ENCODE measurements around the gene DCDC2B.
"Not testable (repeated sequence)": the region's sequence is repeated elsewhere in the genome, so short reads cannot be mapped to it uniquely, and the experiment has no call there.

DCDC2B gene

GRCh38 chr1:32228771-32229170, 19.9 kb downstream of the DCDC2B start:
- DNase-seq: no peak

DNA sequence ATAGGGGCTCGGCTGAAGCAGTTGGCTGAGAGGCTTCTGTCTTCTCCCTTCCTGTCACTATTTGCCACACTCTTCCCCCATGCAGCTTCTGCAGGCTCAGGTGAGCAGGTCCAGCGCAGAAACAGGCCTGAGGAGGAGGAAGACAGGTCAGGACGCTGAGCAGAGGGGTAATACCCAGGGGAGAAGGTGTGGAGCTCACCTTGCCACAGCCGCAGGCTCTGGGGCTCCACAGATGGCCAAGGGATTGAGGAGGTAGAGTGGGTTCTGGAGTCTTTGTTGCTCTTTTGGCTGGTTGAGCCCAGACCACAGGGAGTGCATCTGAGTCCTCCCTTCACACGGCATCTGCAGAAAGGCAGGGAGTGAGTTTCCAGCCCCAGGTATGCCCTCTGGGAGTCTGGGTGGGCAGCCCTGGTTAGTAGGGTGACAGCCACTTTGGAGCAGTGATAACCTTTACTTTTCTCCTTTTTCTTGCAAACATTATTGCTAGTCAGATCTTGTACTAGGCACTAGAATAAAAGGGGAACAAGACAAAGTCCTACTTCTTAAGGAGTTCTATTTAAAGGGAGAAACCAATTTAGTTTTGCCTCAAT, 23.0 kb downstream of the DCDC2B start:
- no peak for DNase-seq

- no peak for DNase-seq
Observed at GRCh38 chr1:32232558-32233304, 23.8 kb downstream of the DCDC2B start.

- no peak for DNase-seq
Observed at GRCh38 chr1:32234792-32235191, 25.9 kb downstream of the DCDC2B start.

DNA sequence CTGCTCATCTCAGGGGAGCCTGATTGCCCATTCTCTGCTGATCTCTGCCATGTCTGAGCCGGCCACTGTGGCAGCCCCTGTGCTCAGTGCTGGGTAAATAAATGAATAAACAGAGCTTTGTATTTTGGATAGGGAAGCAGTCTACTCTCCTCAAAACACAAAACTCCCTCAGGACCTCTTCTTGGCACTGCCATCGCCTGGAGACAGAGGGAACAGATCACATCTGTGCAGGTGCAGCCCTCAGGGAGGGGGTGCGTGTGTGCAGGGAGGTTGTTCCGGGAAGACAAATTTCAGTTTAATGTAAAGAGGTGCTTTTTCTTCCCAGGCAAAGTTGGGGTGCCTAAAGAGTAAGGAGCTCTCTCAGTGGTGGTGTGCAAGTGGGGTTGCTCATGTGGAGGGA, 30.4 kb downstream of the DCDC2B start:
- DNase-seq: peak; percentile 9

DNA sequence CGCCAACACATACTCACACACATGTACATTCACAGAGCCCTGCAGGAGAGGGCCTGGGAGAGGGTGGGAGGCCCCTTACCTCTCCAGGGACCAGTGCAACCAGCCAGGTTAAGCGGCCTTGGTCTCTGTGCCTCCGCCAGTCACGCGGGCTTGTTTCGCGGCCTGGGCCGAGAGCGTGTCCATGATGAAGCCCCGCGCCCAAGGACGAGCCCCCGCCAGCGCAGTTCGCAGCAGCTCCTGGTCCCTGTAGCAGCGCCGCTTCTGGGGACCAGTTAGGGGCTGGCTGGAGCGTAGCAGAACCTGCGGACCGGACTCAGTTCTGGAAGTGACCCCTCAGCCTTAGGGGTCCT, 30.9 kb downstream of the DCDC2B start:
- DNase-seq: no peak

DNA sequence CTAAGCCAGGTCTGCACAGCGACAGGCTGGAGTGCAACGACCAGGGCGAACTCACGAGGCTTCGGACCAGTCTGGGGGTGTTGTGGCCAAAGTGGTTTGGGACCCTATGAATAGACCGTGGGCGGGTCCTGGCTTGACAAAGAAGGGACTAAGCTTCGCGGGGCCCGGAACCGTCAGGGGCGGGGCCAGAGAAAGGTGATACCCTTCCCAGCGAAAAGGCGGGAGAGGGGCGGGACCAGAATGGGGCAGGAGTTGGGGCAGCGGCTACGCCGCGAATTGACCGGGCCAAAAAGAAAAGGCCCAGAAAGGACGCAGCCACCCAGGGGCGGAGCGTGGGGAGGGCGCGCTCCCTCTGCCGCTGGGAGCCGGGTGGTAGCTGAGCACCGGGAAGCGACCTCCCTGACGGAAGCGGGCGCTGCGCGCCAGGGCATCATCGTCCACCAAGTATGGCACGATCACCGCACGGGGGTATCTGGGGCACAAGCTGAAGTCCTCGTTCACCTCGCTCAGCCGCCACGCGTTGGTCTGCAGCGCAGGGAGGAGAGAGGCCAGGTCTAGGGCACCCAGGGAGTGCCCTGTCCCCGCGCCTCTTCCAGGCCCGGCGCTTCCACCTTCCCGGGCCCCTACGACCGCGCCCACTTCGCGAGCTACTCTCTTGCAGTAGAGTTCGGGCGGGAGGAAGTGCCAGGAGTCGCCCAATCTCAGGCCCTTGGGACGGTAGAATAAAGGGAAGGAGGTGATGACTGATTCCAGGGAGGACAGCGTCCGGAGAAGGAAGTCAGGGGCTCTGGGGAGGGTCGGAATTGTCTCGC, 31.5 kb downstream of the DCDC2B start:
- DNase-seq: peak; percentile 68

DNA sequence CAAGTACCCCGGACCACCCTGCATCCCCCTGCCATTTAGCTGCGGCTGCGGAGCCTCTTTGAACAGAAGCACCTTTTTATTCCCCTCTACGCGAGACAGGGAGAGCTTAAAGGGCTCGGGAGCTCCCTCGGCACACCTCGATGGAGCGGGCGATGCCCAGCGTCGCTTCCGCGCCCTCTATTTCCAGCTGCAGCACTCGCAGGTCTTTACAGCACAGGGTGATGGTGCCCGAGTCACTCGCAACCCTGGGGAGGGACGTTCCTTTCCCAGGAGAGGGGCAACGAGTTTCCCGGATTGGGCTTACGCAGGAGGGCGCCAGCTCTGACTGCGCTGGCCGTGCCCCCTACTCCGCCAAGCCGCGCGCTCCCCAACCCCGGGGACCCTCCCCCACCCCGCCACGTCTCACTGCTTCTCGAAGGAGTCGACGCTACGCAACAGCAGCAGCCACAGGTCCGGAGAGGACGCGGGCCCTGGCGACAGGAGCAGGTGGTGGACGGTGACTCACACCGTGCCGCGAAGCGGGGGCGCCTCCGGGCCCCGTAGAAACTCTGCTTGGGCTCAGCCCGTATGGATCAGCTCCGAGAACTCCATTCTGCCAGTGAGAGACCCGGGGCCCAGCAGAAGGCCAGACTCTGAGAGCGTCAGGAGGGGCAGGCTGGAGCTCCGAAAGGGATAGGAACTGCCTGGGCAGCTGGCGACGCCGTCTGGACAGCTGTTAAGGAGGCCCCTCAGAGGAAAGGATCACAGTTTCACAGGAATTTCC, 32.3 kb downstream of the DCDC2B start:
- peak; percentile 40 for DNase-seq

- DNase-seq: no peak
Observed at GRCh38 chr1:32242341-32242851, 33.5 kb downstream of the DCDC2B start.

GRCh38 chr1:32246888-32247273, 38.0 kb downstream of the DCDC2B start, which contains the start of gene FAM167B:
Gene FAM167B, plus strand, starts transcription at chr1:32247222. Its CDS starts 200 bp downstream, at chr1:32247422.
- DNase-seq: no peak

DNA sequence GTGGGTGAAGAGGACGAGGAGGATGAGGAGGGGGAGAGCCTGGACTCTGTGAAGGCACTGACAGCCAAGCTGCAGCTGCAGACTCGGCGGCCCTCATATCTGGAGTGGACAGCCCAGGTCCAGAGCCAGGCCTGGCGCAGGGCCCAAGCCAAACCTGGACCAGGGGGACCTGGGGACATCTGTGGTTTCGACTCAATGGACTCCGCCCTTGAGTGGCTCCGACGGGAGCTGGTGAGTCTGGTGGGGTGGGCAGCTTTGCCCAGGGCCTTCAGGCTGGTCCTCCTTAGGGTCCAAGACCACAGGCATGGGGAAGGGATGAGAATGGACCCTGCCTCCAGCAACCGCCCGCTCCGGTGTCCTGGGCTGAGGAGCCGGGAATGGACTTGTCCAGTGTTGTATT, 38.6 kb downstream of the DCDC2B start:
- no peak for DNase-seq

DNA sequence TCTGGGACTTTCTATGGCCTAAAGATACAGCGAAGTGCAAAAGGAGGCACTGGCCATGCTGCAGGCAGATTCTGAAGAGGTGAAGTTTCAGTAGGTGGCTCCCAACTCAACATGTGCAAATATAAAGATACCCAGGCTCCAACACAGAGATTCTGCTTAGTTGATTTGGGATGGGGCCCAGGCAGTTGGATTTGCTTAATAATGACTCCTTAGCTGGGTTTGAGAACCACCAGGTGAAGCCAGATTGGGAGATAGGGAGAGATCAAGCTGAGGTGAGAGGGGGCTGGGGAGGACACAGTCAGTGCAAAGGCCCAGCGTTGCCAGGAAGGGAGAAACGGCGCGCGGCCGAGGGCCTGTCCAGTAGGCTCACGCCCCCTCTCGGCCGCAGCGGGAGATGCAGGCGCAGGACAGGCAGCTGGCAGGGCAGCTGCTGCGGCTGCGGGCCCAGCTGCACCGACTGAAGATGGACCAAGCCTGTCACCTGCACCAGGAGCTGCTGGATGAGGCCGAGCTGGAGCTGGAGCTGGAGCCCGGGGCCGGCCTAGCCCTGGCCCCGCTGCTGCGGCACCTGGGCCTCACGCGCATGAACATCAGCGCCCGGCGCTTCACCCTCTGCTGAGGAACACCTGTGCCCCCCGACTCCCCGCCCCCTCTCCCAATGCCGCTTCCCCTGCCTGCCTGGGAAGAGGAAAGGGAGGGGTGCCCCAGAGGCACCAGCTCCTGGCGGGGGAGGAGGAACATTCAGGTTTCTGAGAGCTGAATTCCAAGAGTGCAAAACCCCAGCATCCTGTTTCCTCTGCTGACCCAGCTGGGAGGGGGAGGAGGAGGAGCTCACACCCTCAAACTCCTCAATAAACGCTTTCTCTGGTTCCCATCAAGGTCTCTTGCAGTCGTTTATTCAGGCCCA, 39.3 kb downstream of the DCDC2B start:
- peak; percentile 48 for DNase-seq

DNA sequence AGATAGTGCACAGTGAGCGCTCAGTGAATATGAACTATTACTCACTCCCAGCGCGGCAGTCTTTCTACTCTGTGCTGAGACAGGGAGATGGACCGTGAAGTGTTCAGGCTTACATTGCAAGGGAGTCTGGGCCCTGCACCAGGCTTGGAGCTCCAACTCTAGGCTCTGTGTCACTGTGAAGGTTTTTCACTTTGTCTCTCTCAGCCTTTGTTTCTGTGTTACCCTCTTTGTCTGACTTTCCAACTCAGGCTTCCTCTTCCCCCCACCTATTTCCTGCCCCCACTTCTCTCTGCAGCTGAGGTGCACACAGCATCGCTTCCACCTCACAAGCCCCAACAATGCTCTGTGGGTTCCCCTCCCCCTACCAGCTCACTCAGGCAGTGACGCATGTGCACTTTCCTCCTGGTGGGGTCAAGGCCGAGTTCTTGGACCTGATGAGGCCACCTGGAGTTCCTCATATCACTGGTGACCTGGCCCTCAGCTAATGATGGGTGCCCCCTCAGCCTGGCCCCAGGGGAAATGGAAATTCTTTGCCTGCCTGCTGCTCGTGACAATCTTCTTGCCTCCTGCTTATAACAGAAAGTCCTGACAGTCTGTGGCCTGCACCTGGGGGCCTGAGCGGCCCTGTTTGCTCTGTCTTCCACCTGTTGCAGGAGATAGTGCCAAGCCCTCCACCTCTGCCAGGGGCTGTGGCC, 41.1 kb downstream of the DCDC2B start:
- DNase-seq: no peak

GRCh38 chr1:32250893-32251716, 42.2 kb downstream of the DCDC2B start, which contains the start of gene LCK:
Gene LCK, plus strand, starts transcription at chr1:32251265. Its CDS starts 23,065 bp downstream, at chr1:32274330.
- DNase-seq: no peak

DNA sequence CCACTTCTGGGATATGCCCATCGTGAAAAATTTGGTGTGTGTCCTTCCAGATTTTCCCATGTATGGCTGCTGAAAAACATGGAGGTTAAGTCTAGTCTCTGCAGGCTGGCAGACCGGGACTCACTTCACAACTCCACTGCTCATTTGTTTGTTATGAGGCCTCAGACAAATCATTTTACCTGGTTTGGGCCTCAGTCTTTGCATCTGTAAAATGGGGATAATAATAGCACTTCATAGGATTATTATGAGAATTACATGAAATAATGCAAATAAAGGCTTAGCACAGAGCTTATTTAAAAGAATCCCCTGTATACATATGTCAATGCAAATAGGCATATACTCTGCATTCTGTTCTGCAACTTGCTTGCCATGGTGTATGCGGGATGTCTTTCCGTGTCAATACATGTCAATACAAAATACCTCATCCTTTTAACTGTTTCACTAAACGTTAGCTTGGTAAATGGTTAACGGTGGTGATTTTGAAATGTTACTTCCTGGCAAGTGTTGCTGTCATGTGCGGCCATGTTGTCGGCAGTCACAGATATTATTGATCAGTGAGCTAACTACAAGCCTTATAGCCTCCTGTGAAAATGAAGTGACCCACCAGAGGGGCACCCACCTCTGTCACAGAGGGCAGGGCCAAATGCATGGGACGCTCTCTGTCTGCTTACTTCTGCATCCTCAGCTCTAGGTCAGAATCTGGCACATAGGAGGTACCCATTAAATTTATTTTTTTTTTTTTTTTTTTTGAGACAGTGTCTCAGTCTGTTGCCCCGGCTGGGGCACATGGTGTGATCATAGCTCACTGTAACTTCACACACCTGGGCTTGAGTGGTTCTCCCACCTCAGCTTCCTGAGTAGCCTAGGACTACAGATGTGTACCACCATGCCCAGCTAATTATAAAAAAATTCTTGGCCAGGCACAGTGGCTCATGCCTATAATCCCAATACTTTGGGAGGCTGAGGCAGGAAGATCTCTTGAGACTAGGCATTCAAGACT, 46.5 kb downstream of the DCDC2B start:
- DNase-seq: no peak

- DNase-seq: no peak
Observed at GRCh38 chr1:32256473-32257226, 47.8 kb downstream of the DCDC2B start.

DNA sequence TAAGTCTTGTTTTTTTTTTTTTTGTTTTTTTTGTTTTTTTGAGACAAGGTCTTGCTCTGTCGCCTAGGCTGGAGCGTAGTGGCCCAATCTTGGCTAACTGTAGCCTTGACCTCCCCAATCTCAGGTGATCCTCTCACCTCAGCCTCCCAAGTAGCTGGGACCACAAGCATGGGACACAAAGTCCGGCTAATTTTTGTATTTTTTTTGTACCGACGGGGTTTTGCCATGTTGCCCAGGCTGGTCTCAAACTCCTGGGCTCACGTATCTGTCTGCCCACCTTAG, 48.3 kb downstream of the DCDC2B start:
- no peak for DNase-seq

DNA sequence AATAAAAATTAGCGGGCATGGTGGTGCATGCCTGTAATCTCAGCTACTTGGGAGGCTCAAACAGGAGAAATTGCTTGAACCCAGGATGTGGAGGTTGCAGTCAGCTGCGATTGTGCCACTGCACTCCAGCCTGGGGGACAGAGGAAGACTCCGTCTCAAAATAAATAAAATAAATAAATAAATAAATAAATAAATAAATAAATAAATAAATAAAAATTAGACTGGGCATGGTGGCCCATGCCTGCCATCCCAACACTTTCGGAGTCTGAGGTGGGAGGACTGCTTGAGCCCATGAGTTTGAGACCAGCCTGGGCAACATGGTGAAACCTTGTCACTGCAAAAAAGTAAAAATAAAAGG, 54.3 kb downstream of the DCDC2B start:
- not testable (repeated sequence) for DNase-seq
